Hepatocyte (in vitro differentiated cells): ENCODE results near the gene ZC3H4. TPM values are rescaled to one million over a fixed set of nuclear protein-coding genes. Genes with fewer than 3 reads are reported as not detected.
A peak's percentile ranks its signal among the peaks of the same experiment; 100 is the strongest.

ENCODE experiments used
- DNase-seq: peaks from one replicate; pipeline ENCODE4 v3.0.0-alpha.2; 2016; ENCODE audit warnings: low spot score
- H2AFZ ChIP-seq: fragments of 200-600 bp; sonication (generic); 2 replicates; pipeline ENCODE4 v1.6.0; 2016; ENCODE audit warnings: antibody characterized with exemption, mild to moderate bottlenecking
- H3K27ac ChIP-seq: fragments of 200-600 bp; sonication (generic); 2 replicates; pipeline ENCODE4 v1.5.1; 2016; ENCODE audit warnings: mild to moderate bottlenecking
- H3K27me3 ChIP-seq: fragments of 200-600 bp; sonication (generic); 2 replicates; pipeline ENCODE4 v1.6.1; 2016
- H3K36me3 ChIP-seq: fragments of 200-600 bp; sonication (generic); replicated peaks from 2 replicates; pipeline ENCODE4 v1.5.1; 2016; ENCODE audit warnings: low read depth; ENCODE audit not compliant: insufficient read depth
- H3K4me1 ChIP-seq: fragments of 200-600 bp; sonication (generic); 2 replicates; pipeline ENCODE4 v1.5.1; 2016; ENCODE audit warnings: mild to moderate bottlenecking, moderate library complexity; ENCODE audit not compliant: insufficient read depth
- H3K4me2 ChIP-seq: fragments of 200-600 bp; sonication (generic); 2 replicates; pipeline ENCODE4 v1.6.0; 2016
- H3K4me3 ChIP-seq: fragments of 200-600 bp; sonication (generic); 2 replicates; pipeline ENCODE4 v1.5.1; 2016; ENCODE audit warnings: mild to moderate bottlenecking
- H3K79me2 ChIP-seq: fragments of 200-600 bp; sonication (generic); 2 replicates; pipeline ENCODE4 v1.6.0; 2017; ENCODE audit warnings: mild to moderate bottlenecking
- H3K9me2 ChIP-seq: fragments of 200-600 bp; sonication (generic); replicated peaks from 2 replicates; pipeline ENCODE4 v1.6.0; 2017; ENCODE audit warnings: mild to moderate bottlenecking; ENCODE audit not compliant: insufficient read depth
- H3K9me3 ChIP-seq: fragments of 200-600 bp; sonication (generic); 2 replicates; pipeline ENCODE4 v1.5.1; 2016; ENCODE audit warnings: low read depth, mild to moderate bottlenecking
- H4K20me1 ChIP-seq: fragments of 200-600 bp; sonication (generic); 2 replicates; pipeline ENCODE4 v1.6.0; 2016; ENCODE audit warnings: mild to moderate bottlenecking; ENCODE audit not compliant: insufficient read depth, poor library complexity, severe bottlenecking
- CTCF ChIP-seq: fragments of 200-600 bp; sonication (generic); IDR thresholded peaks from 2 replicates; pipeline ENCODE4 v1.5.1; 2016; ENCODE audit warnings: antibody characterized with exemption, mild to moderate bottlenecking; ENCODE audit not compliant: poor library complexity
- EZH2 ChIP-seq: fragments of 200-600 bp; sonication (generic); IDR thresholded peaks from 2 replicates; pipeline ENCODE4 v1.6.1; 2016; ENCODE audit warnings: antibody characterized with exemption, mild to moderate bottlenecking, borderline replicate concordance
- EZH2phosphoT487 ChIP-seq: fragments of 200-600 bp; sonication (generic); IDR thresholded peaks from one replicate; pipeline ENCODE4 v1.6.1; 2018; ENCODE audit warnings: antibody characterized with exemption, mild to moderate bottlenecking, low read depth, moderate library complexity; ENCODE audit not compliant: unreplicated experiment, severe bottlenecking
- WGBS: methylation state at CpG from one replicate; pipeline ENCODE4 v1.1.6; 2016; ENCODE audit warnings: low lambda C conversion rate; ENCODE audit errors: missing lambda C conversion rate; 5-methylcytosine and 5-hydroxymethylcytosine counted together
- polyA plus RNA-seq: library from polyadenylated mRNA; unstranded; fragments of >200 nt; fragmentation: Nextera tagmentation; extraction: Ambion mirVana; gene quantifications from 2 replicates; pipeline ENCODE4 v1.2.1, GENCODE V29; 2016
- total RNA-seq: library from RNA; depleted of rRNA; stranded (reverse); fragments of >200 nt; gene quantifications from 2 replicates; pipeline ENCODE4 v1.2.3, GENCODE V29; 2014

ZC3H4 gene
- total and polyA plus RNA-seq, 2 experiments from 2014 or later: 4.3 to 13.1 TPM

GRCh38 chr19:47093254-47093653 is 20.3 kb downstream of the ZC3H4 start:
- Histone ChIP-seq H3K4me1 (peaks cover 46% of the 10 kb centered on the region), H3K27ac (peak overlapping the region; percentile 100), H3K27me3 (no peaks in the 10 kb centered on the region), H3K79me2 (peaks cover 72% of the 10 kb centered on the region), H4K20me1 (no peaks in the 10 kb centered on the region), H3K9me2 (no peaks in the 10 kb centered on the region), H3K4me2 (no peak overlapping the region), H3K36me3 (peaks cover 2% of the 10 kb centered on the region), H2AFZ (no peak overlapping the region), H3K4me3 (no peak overlapping the region), H3K9me3 (no peaks in the 10 kb centered on the region)
- no peak for TF ChIP-seq EZH2phosphoT487
- no peak for TF ChIP-seq EZH2
- TF ChIP-seq CTCF: no peak
- WGBS: 95% methylated on average over 5 of the region's 5 CpGs
- DNase-seq: no peak

- Histone ChIP-seq H3K79me2 (peaks cover 53% of the 10 kb centered on the region), H2AFZ (no peak overlapping the region), H3K4me1 (peaks cover 13% of the 10 kb centered on the region), H4K20me1 (no peaks in the 10 kb centered on the region), H3K27ac (peak overlapping the region; percentile 80), H3K4me2 (no peak overlapping the region), H3K27me3 (no peaks in the 10 kb centered on the region), H3K4me3 (no peak overlapping the region), H3K9me2 (no peaks in the 10 kb centered on the region), H3K9me3 (no peaks in the 10 kb centered on the region), H3K36me3 (peaks cover 2% of the 10 kb centered on the region)
- 97% methylated on average over 21 of the region's 21 CpGs for WGBS
- no peak for DNase-seq
- no peak for TF ChIP-seq EZH2
- TF ChIP-seq EZH2phosphoT487: no peak
- TF ChIP-seq CTCF: no peak
Observed at GRCh38 chr19:47089767-47090350, 23.7 kb downstream of the ZC3H4 start.

- Histone ChIP-seq H4K20me1 (no peaks in the 10 kb centered on the region), H2AFZ (no peak overlapping the region), H3K79me2 (peaks cover 17% of the 10 kb centered on the region), H3K4me1 (no peaks in the 10 kb centered on the region), H3K9me3 (no peaks in the 10 kb centered on the region), H3K27me3 (no peaks in the 10 kb centered on the region), H3K36me3 (peaks cover 2% of the 10 kb centered on the region), H3K4me3 (no peak overlapping the region), H3K27ac (no peak overlapping the region), H3K4me2 (no peak overlapping the region), H3K9me2 (no peaks in the 10 kb centered on the region)
- DNase-seq: no peak
- TF ChIP-seq EZH2phosphoT487 (no peak), CTCF (no peak), EZH2 (no peak)
- WGBS: 96% methylated on average over 17 of the region's 17 CpGs
Observed at GRCh38 chr19:47086280-47086679, 27.3 kb downstream of the ZC3H4 start.
